NCI-H2196 (cell line): ENCODE measurements around the gene CARD11.

Source experiments
- DNase-seq: peaks from one replicate; lab custom pipeline; 2025; ENCODE audit not compliant: unreplicated experiment; lab: John Stamatoyannopoulos, UW

CARD11 gene

GRCh38 chr7:3043544-3044371 is at the start of gene CARD11:
Gene CARD11 (minus strand): TSS chr7:3043867. CDS start chr7:2958506, 85,361 bp downstream.
- DNase-seq: no peak

- no peak for DNase-seq
Measured at GRCh38 chr7:3092468-3092867, 48.8 kb upstream of the CARD11 start.

- DNase-seq: no peak
Measured at GRCh38 chr7:3091631-3092030, 48.0 kb upstream of the CARD11 start.

GRCh38 chr7:3089493-3089892 is 45.8 kb upstream of the CARD11 start:
- no peak for DNase-seq

GRCh38 chr7:3087243-3087755 is 43.6 kb upstream of the CARD11 start:
- DNase-seq: no peak

GRCh38 chr7:3083350-3083749 is 39.7 kb upstream of the CARD11 start:
- no peak for DNase-seq

- DNase-seq: no peak
Measured at GRCh38 chr7:3082831-3083230, 39.2 kb upstream of the CARD11 start.

- no peak for DNase-seq
Measured at GRCh38 chr7:3082386-3082785, 38.7 kb upstream of the CARD11 start.

GRCh38 chr7:3080106-3080505 is 36.4 kb upstream of the CARD11 start:
- peak; percentile 16 for DNase-seq

GRCh38 chr7:3078514-3078913 is 34.8 kb upstream of the CARD11 start:
- DNase-seq: no peak

- DNase-seq: no peak
Measured at GRCh38 chr7:3076700-3077099, 33.0 kb upstream of the CARD11 start.

GRCh38 chr7:3076163-3076562 is 32.5 kb upstream of the CARD11 start:
- DNase-seq: no peak

- no peak for DNase-seq
Measured at GRCh38 chr7:3075441-3075840, 31.8 kb upstream of the CARD11 start.

GRCh38 chr7:3074459-3074821 is 30.8 kb upstream of the CARD11 start:
- no peak for DNase-seq

GRCh38 chr7:3073763-3074458 is 30.2 kb upstream of the CARD11 start:
- no peak for DNase-seq

- DNase-seq: no peak
Measured at GRCh38 chr7:3070908-3071307, 27.2 kb upstream of the CARD11 start.

- DNase-seq: no peak
Measured at GRCh38 chr7:3069771-3070449, 26.2 kb upstream of the CARD11 start.

- no peak for DNase-seq
Measured at GRCh38 chr7:3068530-3068929, 24.9 kb upstream of the CARD11 start.

- DNase-seq: no peak
Measured at GRCh38 chr7:3067606-3068380, 24.1 kb upstream of the CARD11 start.

- no peak for DNase-seq
Measured at GRCh38 chr7:3067193-3067592, 23.5 kb upstream of the CARD11 start.

GRCh38 chr7:3066506-3066905 is 22.8 kb upstream of the CARD11 start:
- no peak for DNase-seq
